K562 (cell line): ENCODE data around the gene DOK7. TPM values are rescaled to one million over a fixed set of nuclear protein-coding genes. Genes with fewer than 3 reads are reported as not detected.

Source experiments
- ATAC-seq: fragments of 200-7000 bp; cut with Tn5 transposase; 3 replicates; pipeline ENCODE4 v1.9.1; 2020; ENCODE audit warnings: moderate library complexity
- BruUV-seq: library from RNA; stranded (reverse); fragments of 400-500 nt; replicated peaks from 2 replicates; lab custom pipeline; 2021; lab: Mats Ljungman, UMichigan
- CTCF ChIA-PET: fragments of 300-600 bp; formaldehyde crosslinking; extraction: SDS; loops from one replicate; lab custom pipeline; 2021; ENCODE audit warnings: low intra/inter-chr PET ratio; lab: Yijun Ruan, JAX
- POLR2A ChIA-PET: fragments of 300-600, 350-650 bp; sonication (Branson Sonifier 250); formaldehyde crosslinking; extraction: SDS; loops from one replicate; lab custom pipeline; 2021; ENCODE audit warnings: antibody characterized with exemption, inconsistent platforms; lab: Yijun Ruan, JAX
- DNase-seq, 4 experiments: peaks; one replicate each; pipeline versions ENCODE4 v3.0.0 to v3.0.0-alpha.2; 2011 to 2018; ENCODE audit warnings: low spot score in 3 of 4, mixed read lengths in 3 of 4; ENCODE audit errors: extremely low read depth in 1 of 4
- FAIRE-seq: peaks from 2 replicates; lab custom pipeline; 2011; peaks lifted over from hg19 to GRCh38; lab: Jason Lieb, UNC
- H2AFZ ChIP-seq: 2 replicates; pipeline ENCODE4 v1.6.0; 2011; ENCODE audit warnings: low read depth, low read length, control low read depth, inconsistent platforms
- H3K27ac ChIP-seq: fragments of 200-600 bp; 3 replicates; pipeline ENCODE4 v1.8.0; 2011; ENCODE audit warnings: low read depth, mild to moderate bottlenecking, control low read depth, inconsistent platforms, low read length, moderate library complexity, mixed read lengths; ENCODE audit errors: extremely low read depth
- H3K27me3 ChIP-seq, 2 experiments: fragments of 300-600 bp in 1 of 2; 2 replicates in 1 of 2; 3 replicates in 1 of 2; pipeline versions ENCODE4 v1.6.0 to v1.8.0; 2011; ENCODE audit warnings: inconsistent platforms in 2 of 2, low read length in 2 of 2, mild to moderate bottlenecking in 1 of 2, mixed read lengths in 1 of 2, moderate library complexity in 1 of 2; ENCODE audit not compliant: control insufficient read depth in 2 of 2, insufficient read depth in 2 of 2
- H3K36me3 ChIP-seq: fragments of 300-600 bp; 3 replicates; pipeline ENCODE4 v1.8.0; 2011; ENCODE audit warnings: mild to moderate bottlenecking, low read length, inconsistent platforms; ENCODE audit not compliant: control insufficient read depth, insufficient read depth
- H3K4me1 ChIP-seq, 2 experiments: fragments of 200-600 bp in 1 of 2; replicated peaks in 1 of 2; 2 replicates in 1 of 2; 3 replicates in 1 of 2; pipeline versions ENCODE4 v1.5.1 to v1.8.0; 2011; ENCODE audit warnings: inconsistent platforms in 2 of 2, low read length in 2 of 2, mild to moderate bottlenecking in 1 of 2, mixed read lengths in 1 of 2, moderate library complexity in 1 of 2; ENCODE audit not compliant: control insufficient read depth in 2 of 2, insufficient read depth in 2 of 2
- H3K4me2 ChIP-seq: 2 replicates; pipeline ENCODE4 v1.6.1; 2011; ENCODE audit warnings: low read length, control low read depth, inconsistent platforms, mixed read lengths; ENCODE audit not compliant: insufficient read depth
- H3K4me3 ChIP-seq: fragments of 200-600 bp; sonication (generic), shearing (Covaris generic); 2 replicates; pipeline ENCODE4 v1.5.1; 2016; ENCODE audit warnings: control low read depth, inconsistent platforms
- H3K79me2 ChIP-seq: fragments of 200-600 bp; 3 replicates; pipeline ENCODE4 v1.8.0; 2011; ENCODE audit warnings: low read length, inconsistent platforms; ENCODE audit not compliant: control insufficient read depth, insufficient read depth
- H3K9ac ChIP-seq, 2 experiments: 2 replicates each; pipeline versions ENCODE4 v1.6.0 to v1.6.1; 2011; ENCODE audit warnings: low read depth in 2 of 2, low read length in 2 of 2, control low read depth in 1 of 2, inconsistent platforms in 1 of 2, mild to moderate bottlenecking in 1 of 2, mixed read lengths in 1 of 2; ENCODE audit not compliant: insufficient read depth in 1 of 2
- H3K9me1 ChIP-seq: one replicate; pipeline ENCODE4 v1.6.0; 2011; ENCODE audit warnings: inconsistent platforms, mild to moderate bottlenecking, low read length, moderate library complexity; ENCODE audit not compliant: control insufficient read depth, insufficient read depth
- H3K9me3 ChIP-seq: replicated peaks from 2 replicates; pipeline ENCODE4 v1.5.1; 2011; ENCODE audit warnings: low read depth, low read length, inconsistent platforms; ENCODE audit not compliant: control insufficient read depth, insufficient read depth
- H4K20me1 ChIP-seq: replicated peaks from 2 replicates; pipeline ENCODE4 v1.6.1; 2011; ENCODE audit warnings: low read length, inconsistent platforms, mixed read lengths; ENCODE audit not compliant: control insufficient read depth, insufficient read depth
- CLOCK ChIP-seq: fragments of 250-450 bp; sonication (Bioruptor Pico); IDR thresholded peaks from 2 replicates; pipeline ENCODE4 v1.4.0; 2020; ENCODE audit warnings: mild to moderate bottlenecking, moderate library complexity, borderline replicate concordance
- HMGN3 ChIP-seq: IDR thresholded peaks from 2 replicates; pipeline ENCODE4 v1.6.1; 2011; ENCODE audit warnings: borderline replicate concordance, low read depth, mild to moderate bottlenecking, mixed read lengths, low read length; ENCODE audit not compliant: insufficient read length; ENCODE audit errors: extremely low read depth
- MLX ChIP-seq, 2 experiments: fragments of 450-650 bp in 1 of 2; sonication (generic) in 1 of 2; formaldehyde crosslinking; conservative IDR thresholded peaks; 2 replicates each; pipeline versions ENCODE4 v1.4.0 to v1.8.1; 2020 to 2022; ENCODE audit warnings: mild to moderate bottlenecking in 1 of 2, missing genetic modification reagents in 1 of 2
- NFIC ChIP-seq: fragments of 450-650 bp; IDR thresholded peaks from 2 replicates; pipeline ENCODE4 v1.6.1; 2017; ENCODE audit warnings: mild to moderate bottlenecking, inconsistent platforms
- PCBP2 ChIP-seq: fragments of 200-400 bp; formaldehyde crosslinking; IDR thresholded peaks from 2 replicates; pipeline ENCODE4 v1.6.1; 2018; ENCODE audit warnings: low read length, low read depth, mild to moderate bottlenecking, moderate library complexity; ENCODE audit not compliant: poor library complexity, severe bottlenecking
- TFE3 ChIP-seq: fragments of 450-650 bp; formaldehyde crosslinking; IDR thresholded peaks from 2 replicates; pipeline ENCODE4 v1.4.0; 2020; ENCODE audit warnings: mild to moderate bottlenecking, mixed read lengths
- ZBTB26 ChIP-seq: fragments of 450-650 bp; formaldehyde crosslinking; IDR thresholded peaks from 2 replicates; pipeline ENCODE4 v1.4.0; 2022; ENCODE audit warnings: missing genetic modification characterization
- ZNF699 ChIP-seq: fragments of 250-450 bp; sonication (Bioruptor Pico); IDR thresholded peaks from 2 replicates; pipeline ENCODE4 v1.8.0; 2021; ENCODE audit warnings: mild to moderate bottlenecking, moderate library complexity; ENCODE audit not compliant: insufficient replicate concordance
- WGBS: fragments of 100-300 bp; shearing (Covaris generic); methylation state at CpG from one replicate; pipeline ENCODE4 v1.1.6; 2016; ENCODE audit warnings: low coverage, mixed read lengths; ENCODE audit not compliant: insufficient coverage; ENCODE audit errors: missing lambda C conversion rate; 5-methylcytosine and 5-hydroxymethylcytosine counted together
- in situ Hi-C: fragments of 300-500 bp; cut with MboI; formaldehyde crosslinking; loops from 4 replicates; pipeline ENCODE4 v1.15.0; 2018; ENCODE audit warnings: inconsistent platforms, mixed read lengths
- intact Hi-C: fragments of 100-400 bp; cut with micrococcal nuclease; formaldehyde crosslinking; loops from 2 replicates; pipeline ENCODE4 v1.14.2; 2022
- polyA plus RNA-seq, 8 experiments: library from polyadenylated mRNA; depleted of rRNA in 4 of 8; stranded (reverse) in 5 of 8; unstranded in 3 of 8; fragments of >200 nt; fragmentation: Nextera tagmentation in 2 of 8; fragmentation: Illumina TruSeq in 1 of 8; extraction: Ambion mirVana in 2 of 8; extraction: Trizol in 1 of 8; gene quantifications; 2 replicates each; pipeline versions ENCODE4 v1.2.1 to v1.2.3, GENCODE V29; 2011 to 2014; ENCODE audit warnings: inconsistent platforms in 1 of 8, missing spikeins in 1 of 8
- total RNA-seq, 7 experiments: library from RNA; depleted of rRNA in 6 of 7; stranded (reverse); fragments of >200 nt in 6 of 7; fragmentation: Illumina TruSeq in 2 of 7; extraction: Trizol in 2 of 7; gene quantifications; 2 replicates each; pipeline versions ENCODE4 v1.2.1 to v1.2.3, GENCODE V29; 2011 to 2021; ENCODE audit warnings: low replicate concordance in 1 of 7

DOK7 gene
- total and polyA plus RNA-seq, 9 of the 15 experiments (the other 6 are each of a cell fraction or from before 2014, with no cell fraction given) = not detected

- POLR2A ChIA-PET = no interaction called here
- no peak overlapping the region for H3K9ac ChIP-seq
- H3K27me3 ChIP-seq = no peaks in the 10 kb centered on the region
- CTCF ChIA-PET = no interaction called here
- no TSS peak for BruUV-seq
- intact Hi-C loops = no loop called here
- 95% methylated on average over 8 of the region's 8 CpGs for WGBS
- no peak overlapping the region for H3K4me2 ChIP-seq
- no peaks in the 10 kb centered on the region for H3K9me3 ChIP-seq
- ATAC-seq = no peak
- in situ Hi-C loops = no loop called here
- no peak for TF ChIP-seq HMGN3
- TF ChIP-seq MLX (CRISPR knock-in tag; conservative IDR thresholded peaks at IDR 0.05) = no peak
- peak; percentile 20; the same call in 1 of the 2 replicates for TF ChIP-seq NFIC
- DNase-seq = no peak
- no peak overlapping the region for H3K27ac ChIP-seq
- H3K4me3 ChIP-seq = no peak overlapping the region
- no peak overlapping the region for H2AFZ ChIP-seq
- H3K4me1 ChIP-seq = peaks cover 0 to 32% of the 10 kb centered on the region in 2 experiments; a peak in 2 of 5 replicates
- FAIRE-seq = no peak
- peaks cover 11% of the 10 kb centered on the region for H3K79me2 ChIP-seq
- no peaks in the 10 kb centered on the region for H3K9me1 ChIP-seq
- peaks cover 69% of the 10 kb centered on the region; the same call in 2 of the 3 replicates for H3K36me3 ChIP-seq
- H4K20me1 ChIP-seq = peaks cover 9% of the 10 kb centered on the region; the same call in 1 of the 2 replicates
Measured at GRCh38 chr4:3524349-3524748, 61.2 kb downstream of the DOK7 start.

- ChIA-PET CTCF (no interaction called here), POLR2A (no interaction called here)
- no peak overlapping the region for H3K4me2 ChIP-seq
- peaks cover 0 to 34% of the 10 kb centered on the region in 2 experiments; a peak in 2 of 5 replicates for H3K4me1 ChIP-seq
- BruUV-seq = no TSS peak
- intact Hi-C loops = no loop called here
- ATAC-seq = no peak
- H3K36me3 ChIP-seq = peaks cover 69% of the 10 kb centered on the region; the same call in 2 of the 3 replicates
- H3K27ac ChIP-seq = no peak overlapping the region
- in situ Hi-C loops = no loop called here
- no peaks in the 10 kb centered on the region for H3K27me3 ChIP-seq
- H3K79me2 ChIP-seq = peaks cover 16% of the 10 kb centered on the region
- WGBS = 91% methylated on average over 8 of the region's 19 CpGs
- no peak for FAIRE-seq
- no peak overlapping the region for H2AFZ ChIP-seq
- 0 out of 4 replicates have a peak overlapping the region, but pooled peaks of 1 of the 2 experiments have one; percentile 20 for H3K9ac ChIP-seq
- DNase-seq = no peak
- no peak overlapping the region for H3K4me3 ChIP-seq
- no peaks in the 10 kb centered on the region for H3K9me3 ChIP-seq
- peaks cover 14% of the 10 kb centered on the region for H4K20me1 ChIP-seq
- no peaks in the 10 kb centered on the region for H3K9me1 ChIP-seq
- TF ChIP-seq ZNF699 (CRISPR knock-in tag) (no peak), ZBTB26 (CRISPR knock-in tag) (no peak), TFE3 (no peak), PCBP2 (no peak), CLOCK (CRISPR knock-in tag) (no peak)
Measured at GRCh38 chr4:3524920-3525319, 61.8 kb downstream of the DOK7 start.
